ENCODE results near the gene MYBBP1A.
"Not testable (repeated sequence)": the region's sequence is repeated elsewhere in the genome, so short reads cannot be mapped to it uniquely, and the experiment has no call there.

The MYBBP1A gene

GRCh38 chr17:4588391-4588790 is 33.2 kb upstream of the MYBBP1A start:
- no peak for DNase-seq

GRCh38 chr17:4587803-4588202 is 32.6 kb upstream of the MYBBP1A start:
- DNase-seq, result no peak

DNA sequence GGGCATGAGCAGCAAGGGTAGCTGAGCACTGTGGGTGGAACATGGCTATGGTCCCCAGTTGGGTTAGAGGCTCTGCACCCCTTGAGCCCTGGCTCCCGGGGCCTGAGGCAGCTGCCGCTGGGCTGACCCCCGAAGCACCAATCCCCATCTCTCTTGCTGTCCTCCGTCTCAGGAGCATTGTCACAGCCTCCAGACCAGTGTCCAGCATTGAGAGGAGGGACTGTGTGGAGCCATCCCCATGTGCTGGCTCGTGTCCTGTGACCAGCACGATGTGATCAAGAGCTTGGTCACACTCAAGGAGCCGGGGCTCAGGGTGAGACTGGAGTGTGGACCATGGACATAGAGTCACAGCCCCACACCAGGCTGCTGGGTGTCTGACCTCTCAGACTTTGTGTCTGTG is 32.0 kb upstream of the MYBBP1A start:
- DNase-seq, result no peak

GRCh38 chr17:4586043-4586442 is 30.9 kb upstream of the MYBBP1A start:
- no peak for DNase-seq

DNA sequence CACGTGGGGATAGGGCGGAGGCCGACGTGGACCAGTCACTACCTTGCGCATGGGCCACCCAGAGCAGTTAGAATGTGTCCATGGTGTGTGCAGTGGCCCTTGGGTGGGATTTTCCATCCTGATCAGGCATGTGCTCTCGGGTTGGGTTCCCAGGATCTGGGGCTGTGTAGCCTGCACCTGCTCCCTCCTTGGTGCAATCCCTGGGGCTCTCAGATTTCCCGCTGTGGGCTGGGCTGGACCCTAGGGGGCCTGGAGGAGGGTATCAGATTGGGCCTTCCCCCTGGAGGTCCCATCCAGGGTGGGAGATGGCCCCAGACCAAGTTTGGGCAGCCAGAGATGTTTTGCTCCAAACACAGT is 30.4 kb upstream of the MYBBP1A start:
- no peak for DNase-seq

DNA sequence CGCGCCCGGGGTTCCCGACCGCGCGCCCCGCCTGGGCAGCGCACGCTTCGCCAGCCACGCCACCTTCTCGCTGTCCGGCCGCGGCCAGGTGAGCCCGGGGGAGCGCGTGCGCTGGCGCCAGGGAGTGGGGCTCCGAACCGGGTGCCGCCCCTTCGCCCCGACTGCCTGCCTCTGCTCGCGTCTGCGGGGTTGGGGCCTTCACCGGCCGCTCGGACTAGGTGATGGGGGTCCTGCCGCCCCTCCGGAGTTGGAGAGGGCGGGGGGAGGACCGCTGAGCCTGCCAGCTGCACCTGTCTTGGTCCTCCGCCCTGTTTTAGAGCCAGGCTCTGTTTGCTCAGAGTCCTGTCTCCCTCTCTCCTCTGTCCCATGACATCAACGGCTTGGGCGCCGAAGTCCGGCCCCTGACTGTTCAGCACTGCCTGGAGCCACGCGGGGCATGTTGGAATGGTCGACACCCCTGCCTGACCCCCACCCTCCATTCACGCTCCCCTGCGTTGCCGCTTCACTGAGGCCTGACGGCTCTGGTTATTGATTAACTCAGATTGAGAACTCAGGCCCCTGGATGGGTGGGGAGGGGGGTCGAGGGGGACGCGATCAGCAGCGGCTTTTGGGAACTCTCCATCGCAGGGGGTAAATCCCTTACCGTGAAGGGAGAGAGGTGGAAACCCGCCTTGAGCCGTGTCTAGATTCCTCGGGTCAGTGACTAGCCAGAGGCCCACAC is 29.9 kb upstream of the MYBBP1A start:
- no peak for DNase-seq

GRCh38 chr17:4584101-4584916 is 29.1 kb upstream of the MYBBP1A start, which contains the start of gene SMTNL2:
Gene SMTNL2, plus strand, starts transcription at chr17:4584529. Its CDS starts 77 bp downstream, at chr17:4584606.
- no peak for DNase-seq

DNA sequence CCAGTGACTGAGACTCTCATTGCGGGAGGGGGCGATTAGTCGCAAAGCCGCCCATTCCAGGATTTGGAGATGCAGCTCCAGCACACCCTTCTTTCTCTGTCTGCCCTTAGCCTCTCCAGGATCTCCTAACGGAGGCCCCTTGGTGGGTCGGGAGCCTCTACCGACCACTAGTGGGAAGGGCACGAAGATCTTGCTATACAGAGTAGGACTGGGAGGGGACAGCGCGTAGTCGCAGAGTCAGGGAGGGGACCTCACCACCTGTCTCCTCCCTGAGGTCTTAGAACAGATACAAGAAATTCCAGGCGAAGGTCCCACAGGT is 28.6 kb upstream of the MYBBP1A start:
- DNase-seq, result peak; percentile 22

DNA sequence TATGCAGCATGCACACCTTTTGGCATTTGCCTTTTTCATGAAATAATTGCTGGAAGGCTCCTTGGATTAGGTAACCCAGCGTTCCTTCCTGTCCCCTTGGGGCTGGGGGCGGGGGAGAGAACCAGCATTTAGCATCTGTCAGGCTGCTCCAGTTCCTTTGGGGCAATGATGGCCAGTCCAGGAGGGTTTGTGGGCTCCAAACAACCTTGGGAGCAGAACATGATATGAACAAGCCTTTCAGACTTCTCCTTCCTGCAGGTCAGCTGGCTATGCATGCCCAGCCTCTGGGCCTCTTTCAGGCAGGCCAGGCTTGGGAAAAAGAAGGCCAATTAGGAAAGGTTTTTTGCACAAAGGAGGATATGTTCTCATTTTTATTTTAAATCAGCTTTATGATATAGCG is 28.0 kb upstream of the MYBBP1A start:
- no peak for DNase-seq

DNA sequence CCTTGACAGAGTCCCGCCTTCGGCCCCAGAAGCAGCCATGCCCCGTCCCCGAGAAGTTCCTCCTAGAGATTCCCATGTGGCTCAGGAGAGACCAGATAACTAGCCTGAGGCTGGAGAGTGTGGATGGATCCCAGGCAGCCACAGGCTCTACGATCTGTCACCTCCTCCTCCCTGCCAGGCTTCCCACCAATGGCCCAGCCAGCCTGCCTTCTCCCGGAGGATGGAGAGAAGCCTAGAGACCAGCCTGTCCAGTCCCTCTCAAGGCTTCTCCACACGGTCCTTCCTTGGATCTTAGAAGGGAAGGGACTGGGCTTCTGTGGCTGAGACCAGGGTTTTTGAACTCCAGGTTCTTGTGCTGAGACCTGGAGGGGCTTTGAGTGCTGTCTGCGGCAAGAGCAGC is 27.5 kb upstream of the MYBBP1A start:
- no peak for DNase-seq

DNA sequence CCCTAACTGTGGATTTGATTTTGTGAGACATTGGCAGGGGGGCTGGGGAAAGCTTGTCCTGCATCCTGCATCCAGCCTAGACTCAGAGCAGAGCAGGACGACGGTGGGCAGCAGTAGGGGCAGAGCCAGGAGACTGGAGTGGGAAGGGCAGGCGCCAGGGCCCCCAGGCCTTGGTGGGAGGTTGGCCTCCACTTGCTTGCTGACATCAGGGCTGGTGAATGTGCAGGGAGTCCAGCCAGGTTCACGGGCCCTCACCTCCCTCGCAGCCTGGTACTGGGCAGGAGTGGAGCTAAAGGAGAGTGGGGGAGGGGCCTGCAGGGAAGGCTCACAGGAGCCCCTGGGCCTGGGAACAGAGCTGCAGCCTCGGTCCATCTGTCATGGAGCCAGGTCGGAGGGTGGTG is 26.9 kb upstream of the MYBBP1A start:
- no peak for DNase-seq

DNA sequence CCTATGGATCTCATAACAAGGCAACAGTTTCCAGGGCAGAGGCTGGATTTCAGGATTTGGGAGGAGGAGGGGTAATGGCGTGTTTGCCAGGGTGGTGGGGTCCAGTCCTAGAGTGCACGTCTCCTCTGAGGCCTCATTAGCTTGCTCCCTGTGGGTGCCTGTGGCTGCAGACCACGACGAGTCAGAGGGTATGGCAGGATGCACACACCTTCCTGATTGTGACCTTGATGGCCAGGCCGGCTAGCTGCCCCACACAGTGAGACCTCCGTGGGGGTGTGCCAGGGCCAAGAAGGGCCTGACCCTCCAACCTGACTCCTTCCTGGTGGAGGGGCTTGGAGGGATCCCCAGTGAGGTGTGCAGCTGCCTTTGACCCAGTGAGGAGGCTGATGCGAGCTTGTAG is 25.1 kb upstream of the MYBBP1A start:
- DNase-seq, result no peak

- DNase-seq, result no peak
These were observed 24.5 kb upstream of the MYBBP1A start for GRCh38 chr17:4579678-4580077.

GRCh38 chr17:4578349-4578748 is 23.2 kb upstream of the MYBBP1A start:
- DNase-seq, result not testable (repeated sequence)

GRCh38 chr17:4577386-4577993 is 22.3 kb upstream of the MYBBP1A start:
- no peak for DNase-seq

GRCh38 chr17:4576729-4577322 is 21.6 kb upstream of the MYBBP1A start:
- DNase-seq, result no peak

DNA sequence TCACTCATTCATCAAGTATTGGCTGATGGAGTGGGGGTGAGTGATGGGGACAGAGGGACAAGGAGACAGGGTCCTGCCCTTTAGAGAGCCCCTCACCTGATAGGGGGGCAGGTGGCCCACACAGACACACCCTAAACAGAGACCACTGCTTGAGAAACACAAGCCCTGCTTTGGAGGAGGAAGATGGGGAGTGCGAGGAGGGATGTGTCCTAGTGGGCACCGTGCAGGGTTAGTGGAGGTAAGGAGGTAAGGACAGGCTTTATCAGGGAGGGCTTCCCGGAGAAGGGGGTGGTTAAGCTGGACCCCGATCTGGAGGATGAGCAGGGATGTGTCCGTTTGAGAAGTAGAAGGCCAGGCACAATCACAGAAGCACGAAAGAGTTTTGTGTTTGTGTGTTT is 21.0 kb upstream of the MYBBP1A start:
- DNase-seq, result no peak

- DNase-seq, result no peak
These were observed 19.4 kb upstream of the MYBBP1A start for GRCh38 chr17:4574448-4575045.

GRCh38 chr17:4573669-4574068 is 18.5 kb upstream of the MYBBP1A start:
- DNase-seq, result no peak

DNA sequence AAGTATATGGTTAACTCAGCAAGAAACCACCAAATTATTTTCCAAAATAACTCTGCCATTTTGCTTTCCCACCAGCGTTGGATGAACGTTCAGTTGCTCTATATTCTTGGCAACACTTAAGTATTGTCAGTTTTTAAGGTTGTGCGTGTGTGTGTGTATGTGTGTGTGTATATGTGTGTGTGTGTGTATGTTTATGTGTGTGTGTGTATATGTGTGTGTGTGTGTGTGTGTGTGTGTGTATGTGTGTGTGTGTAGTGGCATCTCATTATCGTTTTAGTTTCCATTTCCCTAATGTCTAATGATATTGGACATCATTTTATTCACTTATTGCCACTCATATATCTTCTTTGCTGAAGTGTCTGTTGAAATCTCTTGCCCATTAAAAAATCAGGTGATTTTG is 17.9 kb upstream of the MYBBP1A start:
- DNase-seq, result no peak

GRCh38 chr17:4572131-4572530 is 16.9 kb upstream of the MYBBP1A start:
- DNase-seq, result no peak

GRCh38 chr17:4569591-4569990 is 14.4 kb upstream of the MYBBP1A start:
- DNase-seq, result no peak

DNA sequence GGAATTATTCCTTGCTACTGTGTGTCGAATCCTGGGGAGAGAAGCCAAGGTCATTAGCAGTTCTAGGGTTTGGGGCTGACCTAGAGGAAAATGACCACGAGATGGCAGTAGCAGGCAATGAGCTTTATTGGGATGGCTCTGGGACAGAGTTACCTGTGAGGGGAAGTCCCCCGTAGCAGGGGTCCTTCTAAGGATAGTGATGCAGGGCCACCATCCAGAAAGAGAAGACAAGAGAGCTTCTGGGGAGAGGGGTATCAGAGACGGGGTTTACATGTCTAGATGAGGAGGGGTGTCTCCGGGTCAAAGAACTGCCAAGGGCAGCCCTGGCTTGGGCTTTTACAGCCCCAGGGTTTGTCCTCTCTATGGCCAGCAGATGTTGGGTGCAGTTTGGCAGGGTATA is 11.6 kb upstream of the MYBBP1A start:
- DNase-seq, result peak; percentile 60
